HG03342 (cell line): ENCODE results near the gene NUDCD3.

ENCODE experiments used
- ATAC-seq: cut with Tn5 transposase; IDR thresholded peaks from one replicate; pipeline ENCODE4 v1.9.1; 2021; ENCODE audit warnings: mild to moderate bottlenecking, moderate library complexity; ENCODE audit not compliant: unreplicated experiment

Gene NUDCD3

GRCh38 chr7:44490351-44491200 lies at the start of gene NUDCD3:
Gene NUDCD3 (minus strand): TSS chr7:44490658. CDS start chr7:44490600, 58 bp downstream.
- ATAC-seq = peak; percentile 85

DNA sequence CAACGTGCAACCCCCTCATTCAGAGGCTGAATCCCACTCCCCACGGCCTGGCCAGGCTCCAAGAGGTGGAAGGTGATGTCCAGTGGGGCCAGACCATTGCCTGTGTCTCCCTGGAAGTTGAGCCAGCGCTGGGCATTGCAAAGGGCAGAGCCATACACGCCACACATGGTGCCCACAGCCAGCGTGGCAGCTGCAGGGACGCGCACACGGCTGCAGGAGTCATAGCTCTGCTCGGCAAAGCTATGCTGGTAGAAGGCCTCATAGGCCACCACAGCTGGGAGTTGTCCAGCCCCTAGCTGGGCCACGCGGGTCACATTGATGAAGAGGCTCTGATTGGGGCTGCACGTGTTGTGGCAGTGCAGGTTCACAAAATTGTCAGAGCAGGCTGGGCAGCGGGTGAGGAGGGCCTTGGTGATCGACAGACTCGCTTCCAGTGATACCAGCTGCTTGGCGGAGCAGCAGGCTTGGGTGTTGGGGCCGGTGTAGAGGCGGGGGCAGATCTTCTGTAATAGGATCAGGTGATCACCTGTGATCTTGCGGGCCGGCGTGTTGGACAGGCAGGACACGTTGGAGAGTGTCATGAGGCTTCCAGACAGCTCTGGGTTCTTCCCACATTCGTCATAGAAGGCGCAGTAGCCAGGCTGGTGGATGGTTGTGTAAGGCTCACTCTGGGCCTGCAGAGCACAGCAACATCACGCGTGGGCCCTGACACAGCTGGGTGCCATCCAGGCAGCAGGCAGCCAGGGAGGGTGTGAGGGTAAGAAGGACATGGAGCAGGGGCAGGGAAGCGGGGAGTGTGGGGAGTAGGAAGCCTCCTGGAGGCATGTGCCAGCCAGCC lies 49.4 kb upstream of the NUDCD3 start:
- no peak for ATAC-seq

- ATAC-seq = no peak
Observed at GRCh38 chr7:44538798-44539668, 48.6 kb upstream of the NUDCD3 start.

GRCh38 chr7:44538093-44538797 lies 47.8 kb upstream of the NUDCD3 start:
- ATAC-seq = no peak

- no peak for ATAC-seq
Observed at GRCh38 chr7:44537442-44537841, 47.0 kb upstream of the NUDCD3 start.

GRCh38 chr7:44536090-44536489 lies 45.6 kb upstream of the NUDCD3 start:
- ATAC-seq = no peak

- no peak for ATAC-seq
Observed at GRCh38 chr7:44535348-44536064, 45.0 kb upstream of the NUDCD3 start.

DNA sequence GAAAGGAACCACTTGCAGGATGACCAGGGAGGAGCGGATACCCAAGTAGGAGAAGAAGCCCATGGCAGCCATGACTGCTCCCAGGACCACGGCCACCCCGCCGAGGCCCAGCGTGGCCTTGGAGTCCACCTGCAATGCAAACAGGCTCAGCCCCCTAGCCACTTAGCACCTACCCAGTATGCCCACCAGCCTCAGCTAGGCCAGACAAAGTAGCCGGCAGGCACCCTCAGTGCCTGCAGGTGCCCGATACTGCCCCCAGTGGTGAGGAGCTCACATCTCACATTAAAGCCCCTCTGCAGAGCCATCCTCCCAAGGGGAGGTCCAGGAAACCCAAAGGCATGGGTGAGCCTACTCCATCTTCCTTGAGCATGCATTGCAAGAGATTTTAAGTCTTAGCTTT lies 44.0 kb upstream of the NUDCD3 start:
- ATAC-seq = peak; percentile 64

DNA sequence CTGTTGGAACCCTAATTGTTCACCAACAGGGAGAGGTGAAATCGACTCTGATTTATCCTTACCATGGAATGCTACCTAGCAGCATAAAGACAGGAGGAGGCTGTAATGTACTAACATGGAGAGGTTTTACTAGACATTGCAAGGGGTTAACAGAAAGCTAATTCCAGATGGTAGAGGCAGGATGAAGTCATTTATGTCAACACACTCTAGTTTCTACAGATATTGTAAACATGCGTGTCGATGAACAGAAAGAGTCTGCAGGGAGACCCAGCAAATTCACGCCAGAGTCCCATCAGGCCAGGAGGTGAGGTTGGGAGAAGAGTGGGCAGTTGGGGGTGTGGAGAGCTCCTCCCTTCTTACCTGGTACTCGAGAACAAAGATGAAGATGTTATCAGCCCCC lies 43.6 kb upstream of the NUDCD3 start:
- no peak for ATAC-seq

GRCh38 chr7:44533301-44534055 lies 43.0 kb upstream of the NUDCD3 start:
- no peak for ATAC-seq

GRCh38 chr7:44531421-44532380 lies 41.2 kb upstream of the NUDCD3 start:
- ATAC-seq = no peak

DNA sequence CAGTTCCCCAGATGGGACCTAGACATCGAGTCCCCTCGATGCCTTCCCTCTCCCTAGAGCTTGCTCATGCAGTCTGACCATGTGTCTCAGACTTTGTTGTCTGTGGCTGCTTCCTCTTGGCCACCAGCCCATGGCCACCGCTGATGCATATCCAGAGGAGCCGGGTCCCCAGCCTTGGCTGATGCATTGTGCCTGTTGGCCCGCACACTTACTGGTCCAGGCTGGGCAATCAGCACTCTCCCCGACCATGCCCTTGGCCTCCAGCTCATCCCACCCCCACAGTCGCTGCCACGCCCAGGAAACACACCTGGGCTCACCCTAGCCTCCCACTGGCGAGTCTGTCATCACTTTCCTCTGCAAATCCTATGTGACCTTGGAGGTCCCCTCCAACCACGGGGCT lies 40.5 kb upstream of the NUDCD3 start:
- ATAC-seq = no peak

DNA sequence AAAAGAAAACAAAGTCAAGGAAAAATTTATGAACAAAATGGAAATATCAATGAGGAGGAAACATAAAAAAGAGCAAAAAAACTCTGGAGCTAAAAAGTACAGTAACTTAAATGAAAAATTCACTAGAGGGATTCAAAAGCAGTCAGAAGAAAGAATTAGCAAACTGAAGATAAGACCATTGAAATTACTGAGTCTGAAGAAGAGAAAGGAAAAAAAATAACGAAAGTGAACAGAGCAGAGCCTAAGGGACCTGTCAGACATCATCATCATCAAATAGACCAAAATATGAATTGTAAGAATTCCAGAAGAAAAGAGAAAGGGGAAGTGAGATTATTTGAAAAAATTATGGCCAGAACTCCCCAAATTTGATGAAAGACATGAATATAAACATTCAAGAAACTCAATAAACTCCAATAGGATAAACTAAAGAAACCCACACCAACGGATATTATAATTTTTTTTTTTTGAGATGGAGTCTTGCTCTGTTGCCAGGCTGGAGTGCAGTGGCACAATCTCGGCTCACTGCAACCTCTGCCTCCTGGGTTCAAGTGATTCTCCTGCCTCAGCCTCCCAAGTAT lies 34.4 kb upstream of the NUDCD3 start:
- no peak for ATAC-seq

DNA sequence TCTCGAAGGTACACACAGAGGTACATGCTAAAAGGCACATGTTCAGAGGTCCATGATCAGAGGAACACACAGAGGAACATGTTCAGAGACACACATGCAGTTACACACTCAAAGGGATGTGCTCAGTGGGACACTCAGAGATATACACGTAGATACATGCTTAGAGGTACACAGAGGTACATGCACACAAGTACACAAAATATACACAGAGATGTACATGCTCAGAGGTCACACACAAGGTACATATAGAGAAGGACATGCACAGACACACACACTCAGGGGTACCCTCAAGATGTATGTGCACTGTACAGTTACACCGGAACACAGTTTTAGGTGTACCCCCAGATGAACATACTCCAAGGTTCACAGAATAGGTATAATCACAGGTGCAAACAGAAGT lies 31.9 kb upstream of the NUDCD3 start:
- no peak for ATAC-seq

GRCh38 chr7:44521347-44522095 lies 31.1 kb upstream of the NUDCD3 start:
- ATAC-seq = no peak

DNA sequence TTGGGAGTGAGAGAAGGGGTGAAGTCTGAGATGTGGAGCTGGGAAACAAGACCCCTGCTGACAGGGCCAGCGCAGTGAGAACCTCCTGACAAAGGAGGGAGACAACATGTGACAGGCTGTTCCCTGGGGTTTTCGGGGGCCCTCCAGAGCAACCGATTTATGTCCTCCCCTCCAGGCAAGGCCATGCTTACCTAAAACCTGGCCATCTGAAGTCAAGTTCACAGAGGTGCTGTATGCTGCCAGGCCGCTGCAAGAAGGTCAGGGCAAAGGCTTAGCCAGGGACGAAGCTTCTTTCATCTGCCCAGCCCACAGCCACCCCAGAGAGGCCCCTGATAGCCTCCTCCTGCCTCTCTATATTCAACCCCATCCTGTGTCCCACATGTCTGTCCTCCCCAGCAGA lies 30.1 kb upstream of the NUDCD3 start:
- no peak for ATAC-seq

DNA sequence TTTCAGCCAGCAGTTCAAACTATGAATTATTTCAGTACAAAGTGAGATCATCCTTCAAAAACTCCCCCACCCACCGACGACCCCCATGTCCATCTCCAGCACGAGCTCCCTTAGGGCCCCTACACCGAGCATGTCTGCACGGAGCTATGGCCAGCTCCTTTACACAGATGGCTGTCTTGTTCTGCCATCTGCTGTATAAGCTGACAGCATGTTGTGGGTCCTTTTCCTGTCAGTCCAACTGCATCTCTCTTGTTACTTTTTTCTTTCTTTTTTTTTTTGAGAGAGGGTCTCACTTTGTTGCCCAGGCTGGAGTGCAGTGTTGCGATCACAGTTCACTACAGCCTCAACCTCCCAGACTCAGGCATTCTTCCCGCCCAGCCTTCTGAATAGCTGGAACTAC lies 29.1 kb upstream of the NUDCD3 start:
- ATAC-seq = no peak
